Mesenteric fat pad (tissue), 1 donor: ENCODE measurements around the gene PGBD5. TPM values are rescaled to one million over a fixed set of nuclear protein-coding genes. Genes with fewer than 3 reads are reported as not detected.

Experiments used
- DNase-seq: peaks from one replicate; pipeline ENCODE4 v3.0.0-alpha.2; 2020; ENCODE audit warnings: low spot score
- total RNA-seq: library from RNA; stranded (reverse); fragmentation: NEBNext Ultra II Directional; extraction: Animal tissue kit (Norgen Biotek cat#: 25700); gene quantifications from one replicate; pipeline ENCODE4 v1.2.1, GENCODE V29; 2021
- donor health status: DM: yes; HTN: yes; CAD: no.

The PGBD5 gene
- total RNA-seq, 1 donor from 2014 or later, result 1.4 TPM

DNA sequence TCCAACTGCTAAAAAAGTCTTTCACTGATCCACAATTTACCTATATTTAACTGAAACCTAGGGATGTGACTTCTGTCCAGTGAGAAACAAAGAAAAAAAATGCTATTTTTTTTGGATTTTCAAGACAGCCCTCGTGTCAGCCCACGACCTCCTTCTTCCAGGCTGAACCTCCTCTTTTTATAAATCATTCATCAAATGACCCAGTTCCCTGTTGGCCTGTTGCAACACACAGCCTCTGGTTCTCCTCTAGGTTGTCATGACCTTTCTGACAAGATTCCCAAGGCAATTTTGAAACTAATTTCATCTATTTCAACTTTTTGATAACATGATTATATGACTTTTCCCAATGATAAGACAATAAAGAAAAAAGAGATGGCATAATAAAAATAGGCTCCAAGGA, 74.6 kb downstream of the PGBD5 start:
- no peak for DNase-seq

GRCh38 chr1:230350208-230350921, 75.8 kb downstream of the PGBD5 start:
- DNase-seq, result no peak

- DNase-seq, result no peak
These were observed 77.1 kb downstream of the PGBD5 start for GRCh38 chr1:230349020-230349393.

GRCh38 chr1:230348386-230349019, 77.6 kb downstream of the PGBD5 start:
- DNase-seq, result no peak

DNA sequence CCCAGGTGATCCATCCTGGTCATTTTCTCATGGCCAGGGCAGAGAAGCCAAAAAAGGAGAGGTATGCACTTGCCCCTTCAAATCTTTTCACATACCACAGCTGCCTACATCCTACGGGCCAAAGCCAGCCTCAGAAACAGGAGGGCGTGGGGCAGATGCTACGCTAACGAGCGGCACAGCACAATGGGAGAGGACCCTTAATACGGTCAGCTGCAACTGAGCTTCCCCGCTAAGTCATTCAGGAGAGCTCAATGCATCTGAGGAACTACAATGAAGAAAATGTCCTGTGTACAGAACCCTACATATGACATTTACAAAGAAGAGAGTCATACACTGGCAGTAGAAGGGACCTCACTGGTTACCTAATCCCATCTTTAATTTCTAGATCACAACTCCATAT, 78.2 kb downstream of the PGBD5 start:
- no peak for DNase-seq

- no peak for DNase-seq
These were observed 80.8 kb downstream of the PGBD5 start for GRCh38 chr1:230345139-230345885.

- DNase-seq, result no peak
These were observed 83.4 kb downstream of the PGBD5 start for GRCh38 chr1:230342699-230343098.

GRCh38 chr1:230342019-230342418, 84.1 kb downstream of the PGBD5 start:
- no peak for DNase-seq

DNA sequence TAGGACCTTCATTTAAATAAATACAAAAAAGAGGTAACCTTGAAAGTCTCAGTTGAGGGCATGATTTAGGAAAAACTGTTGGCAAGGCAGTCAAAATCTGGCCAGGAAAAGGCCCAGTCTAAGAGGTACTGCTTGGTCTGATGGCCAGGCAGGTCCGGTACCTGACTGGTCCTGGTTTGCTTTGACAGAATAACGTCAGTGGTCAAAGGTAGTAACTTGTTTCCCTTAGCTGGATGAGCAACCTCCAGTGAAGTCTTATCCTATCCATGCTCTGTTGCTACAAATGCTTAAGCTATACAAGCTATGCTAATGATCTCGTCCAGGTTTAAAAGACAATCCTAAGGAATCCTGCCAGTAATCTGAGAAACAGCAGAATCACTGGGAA, 85.0 kb downstream of the PGBD5 start:
- no peak for DNase-seq

GRCh38 chr1:230340526-230341161, 85.5 kb downstream of the PGBD5 start:
- DNase-seq, result no peak

- DNase-seq, result no peak
These were observed 87.1 kb downstream of the PGBD5 start for GRCh38 chr1:230339033-230339432.

DNA sequence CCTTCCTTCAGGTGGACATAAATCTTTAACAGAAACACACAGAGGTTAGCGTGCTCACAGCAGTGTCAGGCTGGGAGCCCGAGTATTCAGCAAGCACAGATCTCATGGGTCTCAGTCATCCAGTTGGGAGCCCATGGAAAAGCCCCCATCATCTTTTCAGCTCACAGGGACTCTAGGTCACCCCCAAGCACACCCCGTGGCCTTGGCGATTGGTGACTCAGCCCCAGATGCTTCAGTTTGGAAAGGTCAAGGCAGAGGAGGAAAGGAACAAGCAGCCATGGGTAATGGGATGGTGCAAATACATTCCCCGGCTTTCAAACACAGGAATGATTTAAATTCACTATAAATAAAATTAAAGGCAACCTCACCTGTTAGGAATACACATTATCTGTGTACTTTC, 88.9 kb downstream of the PGBD5 start:
- no peak for DNase-seq

DNA sequence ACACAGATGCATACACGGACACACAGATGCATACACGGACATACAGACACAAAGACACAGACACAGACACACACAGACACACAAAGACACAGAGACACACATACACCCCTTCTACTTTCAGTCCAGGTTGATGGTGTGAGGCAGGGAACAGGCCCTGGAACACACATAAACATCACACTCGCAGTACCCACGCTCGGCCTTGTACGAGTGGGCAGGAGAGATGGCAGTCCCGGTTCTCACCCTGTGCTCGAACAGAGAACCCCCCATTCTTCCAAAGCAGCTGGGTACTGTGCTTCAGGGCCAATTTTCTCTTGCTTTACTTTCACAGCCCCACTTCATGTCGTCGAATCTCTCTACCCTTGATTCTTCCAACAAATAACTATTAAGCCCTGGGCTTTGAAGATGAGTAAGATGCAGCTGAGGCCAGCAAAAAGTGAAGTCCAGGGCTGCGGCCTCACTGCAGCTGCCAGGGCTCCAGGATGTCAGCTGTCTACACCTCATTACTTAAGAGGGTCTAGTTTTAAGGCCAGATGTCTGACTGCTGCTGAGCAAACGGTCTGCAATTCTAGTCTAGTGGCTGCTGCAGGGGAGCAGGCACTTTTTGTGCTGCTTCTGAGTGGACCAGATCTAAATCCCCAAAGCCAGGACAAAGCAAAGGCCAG, 90.1 kb downstream of the PGBD5 start:
- no peak for DNase-seq

DNA sequence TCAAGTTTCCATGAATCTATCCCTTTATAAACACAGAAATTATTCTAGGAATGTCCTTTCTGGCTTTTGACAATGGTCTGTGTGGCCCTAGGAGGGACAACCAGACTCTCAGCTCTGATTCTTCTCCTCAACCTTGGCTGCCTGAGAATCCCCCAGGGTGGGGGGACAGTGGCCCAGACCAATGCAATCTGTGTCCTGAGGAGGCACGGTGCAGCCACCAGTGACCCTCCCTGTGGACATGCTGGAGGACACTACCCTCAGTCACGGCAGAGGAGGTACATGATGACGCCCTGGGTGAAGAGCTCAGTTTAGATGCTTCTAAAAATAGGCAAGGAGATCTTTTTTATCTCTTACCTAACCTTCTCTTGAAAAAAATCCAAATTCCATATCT, 91.7 kb downstream of the PGBD5 start:
- no peak for DNase-seq

GRCh38 chr1:230333590-230334446, 92.3 kb downstream of the PGBD5 start:
- no peak for DNase-seq

DNA sequence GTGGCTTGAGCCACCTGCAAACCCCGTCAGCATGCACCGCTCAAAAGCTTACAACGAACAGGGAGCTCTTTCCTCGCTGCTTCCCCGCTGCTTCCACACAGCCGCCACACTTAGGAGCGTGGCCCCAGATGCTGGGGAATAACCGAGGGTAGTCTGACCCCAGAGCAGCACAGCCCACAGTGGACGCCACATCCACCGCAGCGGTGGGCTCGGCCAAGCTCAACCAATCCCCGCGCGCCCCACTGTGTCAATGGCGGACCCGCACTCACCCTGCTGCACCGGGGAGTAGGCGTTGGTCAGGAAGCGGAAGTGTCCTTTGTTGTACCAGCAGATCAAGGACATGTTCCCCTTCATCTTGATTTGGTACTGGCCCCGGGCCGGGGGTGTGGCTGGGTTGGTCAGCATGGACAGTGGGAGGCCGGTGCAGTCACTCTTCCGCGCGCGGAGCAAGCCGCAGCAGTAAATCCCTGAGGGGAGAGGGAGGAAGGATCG, 93.5 kb downstream of the PGBD5 start:
- DNase-seq, result no peak

- DNase-seq, result no peak
These were observed 94.1 kb downstream of the PGBD5 start for GRCh38 chr1:230332061-230332460.

DNA sequence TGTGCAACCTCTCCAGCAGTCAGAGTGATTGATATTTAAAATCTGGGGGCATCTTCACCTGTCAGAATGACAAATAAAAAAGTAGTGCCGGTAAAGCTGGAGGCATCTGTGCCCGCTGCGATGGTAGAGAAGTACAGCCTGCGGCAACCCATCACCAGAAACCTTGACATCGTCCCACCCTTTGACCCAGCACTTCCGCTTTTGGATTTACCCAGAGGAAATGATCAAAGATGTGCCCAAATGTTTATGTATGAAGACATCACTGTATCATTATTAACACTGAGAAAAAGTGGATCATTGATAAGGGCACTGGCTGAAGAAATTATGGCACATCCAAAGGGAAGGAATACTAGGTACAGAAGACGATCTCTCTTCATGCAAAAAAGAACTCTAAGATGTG, 96.0 kb downstream of the PGBD5 start:
- no peak for DNase-seq

GRCh38 chr1:230328342-230329015, 97.7 kb downstream of the PGBD5 start:
- no peak for DNase-seq

GRCh38 chr1:230327892-230328284, 98.2 kb downstream of the PGBD5 start:
- DNase-seq, result no peak
